Activated CD8-positive, alpha-beta T cell treated with anti-CD3 and anti-CD28 coated beads for 36 hours (primary cell): ENCODE data around the gene PCDHAC1. TPM values are rescaled to one million over a fixed set of nuclear protein-coding genes. Genes with fewer than 3 reads are reported as not detected.

Experiments
- ATAC-seq: fragments of 200-7000 bp; cut with Tn5 transposase; one replicate; pipeline ENCODE4 v1.10.0; 2021; ENCODE audit warnings: mild to moderate bottlenecking, moderate library complexity
- CTCF ChIA-PET: fragments of 350-600 bp; sonication (Branson Sonifier 250); formaldehyde crosslinking; loops from one replicate; lab custom pipeline; 2021; ENCODE audit warnings: antibody characterized with exemption; lab: Charles Lee
- POLR2A ChIA-PET: fragments of 350-600 bp; sonication (Branson Sonifier 250); formaldehyde crosslinking; loops from one replicate; lab custom pipeline; 2021; ENCODE audit warnings: antibody characterized with exemption; lab: Charles Lee
- DNase-seq: peaks from one replicate; pipeline ENCODE4 v3.0.0-alpha.2; 2020
- H3K27ac Mint-ChIP-seq: one replicate; pipeline ENCODE4 v1.8.0; 2021; ENCODE audit warnings: mild to moderate bottlenecking, mixed read lengths
- H3K27me3 Mint-ChIP-seq: one replicate; pipeline ENCODE4 v1.8.0; 2021; ENCODE audit warnings: mixed read lengths
- H3K36me3 Mint-ChIP-seq: one replicate; pipeline ENCODE4 v1.8.0; 2021; ENCODE audit warnings: low read depth, mixed read lengths
- H3K4me1 Mint-ChIP-seq: one replicate; pipeline ENCODE4 v1.8.0; 2021; ENCODE audit warnings: low read depth, mixed read lengths
- H3K4me3 Mint-ChIP-seq: one replicate; pipeline ENCODE4 v1.8.0; 2021; ENCODE audit warnings: mild to moderate bottlenecking, moderate library complexity, mixed read lengths
- H3K9me3 Mint-ChIP-seq: one replicate; pipeline ENCODE4 v1.8.0; 2021; ENCODE audit warnings: mixed read lengths
- CTCF ChIP-seq: fragments of 200-600 bp; IDR thresholded peaks from one replicate; pipeline ENCODE4 v1.8.0; 2022; ENCODE audit warnings: antibody characterized with exemption, mild to moderate bottlenecking
- intact Hi-C: fragments of 100-400 bp; cut with micrococcal nuclease; formaldehyde crosslinking; loops from one replicate; pipeline ENCODE4 v1.10.0; 2022
- total RNA-seq, 2 experiments: library from RNA; stranded (reverse); gene quantifications; one replicate each; pipeline ENCODE4 v1.2.3, GENCODE V29; 2021

Gene PCDHAC1
- total RNA-seq, 2 experiments from 2014 or later, result not detected

- H3K4me3 Mint-ChIP-seq, result no peak overlapping the region
- H3K27ac Mint-ChIP-seq, result no peak overlapping the region
- intact Hi-C loops, result no loop called here
- no peak for TF ChIP-seq CTCF
- H3K36me3 Mint-ChIP-seq, result peaks cover 8% of the 10 kb centered on the region
- peaks cover 18% of the 10 kb centered on the region for H3K9me3 Mint-ChIP-seq
- no peak for DNase-seq
- no peaks in the 10 kb centered on the region for H3K4me1 Mint-ChIP-seq
- no peak for ATAC-seq
- ChIA-PET POLR2A (no interaction called here), CTCF (interaction anchor here (1.2 kb wide), 1 partner anchor 42 kb away, joined by 3 read pairs; no protein-coding TSS in a partner anchor)
- H3K27me3 Mint-ChIP-seq, result peaks cover 24% of the 10 kb centered on the region
Observed at GRCh38 chr5:140883373-140883772, 42.7 kb upstream of the PCDHAC1 start.

- no peaks in the 10 kb centered on the region for H3K4me1 Mint-ChIP-seq
- ChIA-PET CTCF (no interaction called here), POLR2A (no interaction called here)
- peaks cover 18% of the 10 kb centered on the region for H3K9me3 Mint-ChIP-seq
- no peak overlapping the region for H3K27ac Mint-ChIP-seq
- no peak for TF ChIP-seq CTCF
- H3K4me3 Mint-ChIP-seq, result no peak overlapping the region
- intact Hi-C loops, result no loop called here
- no peak for ATAC-seq
- no peak for DNase-seq
- H3K36me3 Mint-ChIP-seq, result peaks cover 8% of the 10 kb centered on the region
- peaks cover 21% of the 10 kb centered on the region for H3K27me3 Mint-ChIP-seq
Observed at GRCh38 chr5:140883927-140884697, 42.0 kb upstream of the PCDHAC1 start.

GRCh38 chr5:140916325-140916724 is 9.8 kb upstream of the PCDHAC1 start:
- no peak for DNase-seq
- Mint-ChIP-seq H3K9me3 (peaks cover 1% of the 10 kb centered on the region), H3K27me3 (peaks cover 3% of the 10 kb centered on the region), H3K27ac (no peak overlapping the region), H3K36me3 (no peaks in the 10 kb centered on the region), H3K4me3 (no peak overlapping the region), H3K4me1 (no peaks in the 10 kb centered on the region)
- POLR2A ChIA-PET, result no interaction called here
- intact Hi-C loops, result no loop called here
- TF ChIP-seq CTCF, result no peak
- CTCF ChIA-PET, result no interaction called here
- no peak for ATAC-seq

GRCh38 chr5:140923601-140924000 is 2.5 kb upstream of the PCDHAC1 start:
- Mint-ChIP-seq H3K4me1 (peaks cover 9% of the 10 kb centered on the region), H3K27ac (no peak overlapping the region), H3K4me3 (no peak overlapping the region), H3K9me3 (peaks cover 6% of the 10 kb centered on the region), H3K27me3 (peaks cover 42% of the 10 kb centered on the region), H3K36me3 (peaks cover 1% of the 10 kb centered on the region)
- DNase-seq (no peak), ATAC-seq (no peak)
- no peak for TF ChIP-seq CTCF
- CTCF ChIA-PET, result no interaction called here
- POLR2A ChIA-PET, result no interaction called here
- intact Hi-C loops, result no loop called here

GRCh38 chr5:140926443-140927227 is 536 bp downstream of the PCDHAC1 start:
- Mint-ChIP-seq H3K27ac (no peak overlapping the region), H3K27me3 (peaks cover 47% of the 10 kb centered on the region), H3K4me1 (peaks cover 9% of the 10 kb centered on the region), H3K36me3 (peaks cover 1% of the 10 kb centered on the region), H3K4me3 (peak overlapping the region; percentile 17), H3K9me3 (peaks cover 6% of the 10 kb centered on the region)
- DNase-seq, result peak; percentile 47
- peak; percentile 26 for TF ChIP-seq CTCF
- intact Hi-C loops, result no loop called here
- ChIA-PET POLR2A (no interaction called here), CTCF (interaction anchor here (0.7 to 1.2 kb wide), 6 partner anchors 10 to 185 kb away, joined by 3 to 5 read pairs (median 3); no protein-coding TSS in a partner anchor)
- ATAC-seq, result peak; percentile 39
